ENCODE data around the gene CIROP. TPM values are rescaled to one million over a fixed set of nuclear protein-coding genes. Genes with fewer than 3 reads are reported as not detected.

The CIROP gene, protein sequence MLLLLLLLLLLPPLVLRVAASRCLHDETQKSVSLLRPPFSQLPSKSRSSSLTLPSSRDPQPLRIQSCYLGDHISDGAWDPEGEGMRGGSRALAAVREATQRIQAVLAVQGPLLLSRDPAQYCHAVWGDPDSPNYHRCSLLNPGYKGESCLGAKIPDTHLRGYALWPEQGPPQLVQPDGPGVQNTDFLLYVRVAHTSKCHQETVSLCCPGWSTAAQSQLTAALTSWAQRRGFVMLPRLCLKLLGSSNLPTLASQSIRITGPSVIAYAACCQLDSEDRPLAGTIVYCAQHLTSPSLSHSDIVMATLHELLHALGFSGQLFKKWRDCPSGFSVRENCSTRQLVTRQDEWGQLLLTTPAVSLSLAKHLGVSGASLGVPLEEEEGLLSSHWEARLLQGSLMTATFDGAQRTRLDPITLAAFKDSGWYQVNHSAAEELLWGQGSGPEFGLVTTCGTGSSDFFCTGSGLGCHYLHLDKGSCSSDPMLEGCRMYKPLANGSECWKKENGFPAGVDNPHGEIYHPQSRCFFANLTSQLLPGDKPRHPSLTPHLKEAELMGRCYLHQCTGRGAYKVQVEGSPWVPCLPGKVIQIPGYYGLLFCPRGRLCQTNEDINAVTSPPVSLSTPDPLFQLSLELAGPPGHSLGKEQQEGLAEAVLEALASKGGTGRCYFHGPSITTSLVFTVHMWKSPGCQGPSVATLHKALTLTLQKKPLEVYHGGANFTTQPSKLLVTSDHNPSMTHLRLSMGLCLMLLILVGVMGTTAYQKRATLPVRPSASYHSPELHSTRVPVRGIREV
- polyA plus RNA-seq (ENCODE audit: insufficient read length in 3 of 3): under 1 TPM in 1 of 3 donors, not detected in 2; 0.08 TPM

DNA sequence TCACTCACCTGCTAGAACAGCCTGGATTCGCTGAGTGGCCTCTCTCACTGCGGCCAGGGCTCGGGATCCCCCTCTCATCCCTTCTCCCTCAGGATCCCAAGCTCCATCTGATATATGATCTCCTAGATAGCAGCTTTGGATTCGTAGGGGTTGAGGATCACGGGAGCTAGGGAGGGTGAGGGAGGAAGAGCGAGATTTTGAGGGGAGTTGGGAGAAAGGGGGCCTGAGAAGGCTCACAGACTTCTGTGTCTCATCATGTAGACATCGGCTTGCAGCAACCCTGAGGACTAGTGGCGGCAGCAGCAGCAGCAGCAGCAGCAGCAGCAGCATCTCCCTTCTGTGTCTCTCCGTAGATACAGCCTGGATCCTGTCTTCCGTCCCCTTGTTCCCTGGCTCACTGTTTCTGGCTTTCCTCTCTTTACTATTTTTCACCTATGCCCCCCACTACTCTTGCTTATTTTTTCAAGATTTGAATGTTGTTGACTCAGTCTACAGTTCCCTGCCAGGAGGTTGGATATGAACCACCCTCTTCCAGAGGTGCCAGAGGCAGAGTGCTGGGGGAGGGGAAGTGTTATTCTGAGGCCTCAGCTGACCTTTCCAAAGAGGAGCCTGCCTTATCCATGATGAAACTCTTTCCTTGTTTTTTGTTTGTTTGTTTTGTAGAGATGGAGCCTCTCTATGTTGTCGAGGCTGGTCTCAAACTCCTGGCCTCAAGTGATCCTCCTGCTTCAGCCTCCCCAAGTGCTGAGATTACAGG lies at the start of gene CIROP:
CIROP (minus strand) TSS at position 399 of the 757 bp plus-strand sequence; CDS start at position 330, 69 bp downstream.
- DNase-seq (ENCODE audit: low read depth in 3 of 3, low spot score in 2 of 3): no peak

DNA sequence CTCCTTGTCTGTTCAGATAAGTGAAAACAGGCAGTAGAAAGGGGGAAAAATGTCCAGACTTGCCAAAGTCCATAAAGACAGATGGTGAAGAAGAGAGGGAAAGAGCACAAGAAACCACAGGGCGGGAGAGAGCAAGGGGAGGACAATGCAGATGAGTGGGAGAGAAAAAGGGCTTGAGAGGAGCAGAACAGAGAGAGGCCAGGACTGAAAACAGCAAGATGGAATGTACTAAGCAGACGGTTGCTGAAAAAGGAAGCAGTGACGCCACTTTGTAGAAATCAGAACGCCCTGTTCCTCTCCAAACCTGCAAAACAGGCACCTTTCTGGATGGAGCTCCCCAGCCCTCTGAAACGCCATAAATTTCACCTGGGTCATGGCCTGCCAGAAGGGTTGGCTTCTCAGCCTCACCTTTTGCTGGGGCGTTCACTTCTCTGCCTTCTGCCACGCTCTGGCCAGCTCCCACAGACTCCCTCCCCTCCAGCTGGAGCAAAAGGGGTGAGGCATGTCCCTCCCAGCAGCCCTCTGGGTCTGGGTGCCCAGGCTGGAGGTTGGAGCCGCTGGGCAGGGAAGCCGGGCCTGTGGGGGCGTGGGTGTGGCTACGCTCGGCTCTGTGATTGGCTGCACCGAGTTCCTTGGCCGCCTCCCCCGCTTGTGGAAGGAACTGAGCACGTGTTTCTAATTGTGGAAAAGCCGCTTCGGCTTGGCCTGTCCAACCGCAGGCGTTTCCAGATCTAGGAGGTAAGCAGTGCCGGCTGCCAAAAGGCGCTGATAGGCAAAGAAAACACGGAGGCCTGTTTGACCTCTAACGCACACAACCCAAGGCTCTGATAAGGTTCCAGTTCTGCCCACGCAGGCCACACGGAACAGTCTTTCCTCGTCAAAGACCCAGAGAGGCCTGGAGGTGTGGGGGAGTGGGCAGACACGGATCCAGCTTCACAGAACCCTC lies 49.3 kb upstream of the CIROP start:
- no peak for DNase-seq (ENCODE audit: low read depth in 3 of 3, low spot score in 2 of 3)

DNA sequence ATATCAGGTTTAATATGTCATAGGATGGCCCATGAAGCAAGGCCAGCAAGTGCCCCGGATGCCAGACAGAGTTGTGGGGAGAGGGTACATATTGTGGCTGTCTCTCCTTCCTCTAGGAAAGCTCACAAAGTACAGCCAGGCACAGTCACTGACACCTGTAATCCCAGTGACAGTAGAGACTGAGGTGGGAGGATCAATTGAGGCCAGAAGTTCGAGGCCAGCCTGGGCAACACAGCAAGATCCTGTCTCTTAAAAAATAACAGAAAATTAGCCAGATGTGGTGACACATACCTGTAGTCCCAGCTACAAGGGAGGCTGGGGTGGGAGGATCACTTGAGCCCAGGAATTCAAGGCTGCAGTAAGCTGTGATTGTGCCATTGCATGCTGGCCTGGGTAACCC lies 46.6 kb upstream of the CIROP start:
- DNase-seq (ENCODE audit: low read depth in 3 of 3, low spot score in 2 of 3): no peak

DNA sequence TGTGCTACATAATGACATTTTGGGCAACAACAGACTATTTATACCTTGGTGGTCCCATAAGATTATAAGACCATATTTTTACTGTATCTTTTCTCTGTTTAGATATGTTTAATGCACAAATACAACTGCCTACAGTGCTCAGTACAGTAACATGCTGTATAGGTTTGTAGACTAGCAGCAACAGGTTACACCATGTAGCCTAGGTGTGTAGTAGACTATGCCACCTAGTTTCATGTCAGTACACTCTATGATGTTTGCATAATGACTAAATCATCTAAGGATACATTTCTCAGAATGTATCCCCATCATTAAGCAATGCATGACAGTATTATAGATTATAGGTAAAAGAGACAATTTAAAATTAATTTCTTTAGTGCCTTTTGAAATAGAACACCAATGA lies 45.0 kb upstream of the CIROP start:
- DNase-seq (ENCODE audit: low read depth in 3 of 3, low spot score in 2 of 3): no peak

DNA sequence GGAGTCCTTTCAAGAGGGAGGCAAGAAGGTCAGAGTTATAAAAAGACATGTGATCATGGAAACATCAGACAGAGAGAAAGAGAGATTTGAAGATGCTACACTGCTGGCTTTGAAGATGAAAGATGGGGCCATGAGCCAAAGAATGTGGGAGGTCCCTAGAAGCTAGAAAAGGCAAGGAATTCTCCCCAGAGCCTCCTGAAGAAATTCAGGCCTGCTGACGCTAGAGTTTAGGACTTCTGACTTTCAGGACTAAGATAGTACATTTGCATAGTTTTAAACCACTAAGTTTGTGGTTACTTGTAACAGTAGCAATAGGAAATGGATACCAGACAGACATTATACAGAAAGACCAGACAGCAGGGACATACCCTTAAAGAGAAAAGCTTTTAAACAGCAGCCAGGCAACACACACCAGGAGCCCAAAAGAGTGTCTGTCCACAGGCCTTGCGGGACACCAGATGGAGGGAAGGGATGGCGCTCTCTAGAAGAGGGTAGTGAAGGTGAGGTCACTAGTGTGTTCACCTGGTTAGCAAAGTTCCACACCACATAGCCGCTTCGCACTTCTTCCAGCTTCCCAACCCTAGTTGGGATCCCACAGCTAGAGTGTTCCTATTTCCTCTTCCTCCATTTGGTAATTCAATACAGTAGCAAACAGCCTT lies 43.9 kb upstream of the CIROP start:
- DNase-seq (ENCODE audit: low read depth in 3 of 3, low spot score in 2 of 3): no peak

DNA sequence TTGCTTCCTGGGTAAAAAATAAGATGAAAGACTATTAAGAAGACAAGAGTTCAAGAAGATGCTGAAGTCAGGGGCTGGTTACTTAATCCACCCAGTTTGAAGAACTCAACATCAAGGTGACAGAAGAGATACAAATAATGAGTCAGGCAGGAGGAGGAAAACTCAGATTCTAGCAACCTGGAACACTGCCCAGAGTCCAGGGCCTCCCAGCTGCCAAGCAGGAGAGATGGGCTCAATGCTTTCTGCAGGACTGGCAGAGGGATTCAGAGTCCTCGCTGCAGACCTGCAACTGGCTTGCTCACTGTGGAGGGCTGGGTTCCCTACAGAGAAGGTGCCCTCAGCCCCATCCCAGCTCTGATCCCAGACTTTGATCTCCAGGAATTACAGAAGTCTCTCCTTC lies 42.9 kb upstream of the CIROP start:
- DNase-seq (ENCODE audit: low read depth in 3 of 3, low spot score in 2 of 3): no peak

DNA sequence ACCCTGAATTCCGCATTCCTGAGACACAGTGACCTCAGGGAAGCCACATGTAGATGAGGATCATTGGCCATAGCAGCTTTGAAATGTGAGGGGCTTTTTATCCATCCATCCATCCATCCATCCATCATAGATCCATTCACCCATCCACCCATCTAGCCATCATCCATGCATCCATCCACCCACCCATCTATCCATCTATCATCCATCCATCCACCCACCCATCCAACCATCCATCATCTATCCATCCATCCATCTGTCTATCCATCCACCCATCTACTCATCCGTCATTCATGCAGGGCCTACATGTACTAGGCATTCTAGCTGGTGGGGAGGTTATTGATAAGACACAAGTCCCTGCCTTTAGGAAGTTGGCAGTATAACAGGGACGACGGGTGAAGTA lies 42.2 kb upstream of the CIROP start:
- no peak for DNase-seq (ENCODE audit: low read depth in 3 of 3, low spot score in 2 of 3)

DNA sequence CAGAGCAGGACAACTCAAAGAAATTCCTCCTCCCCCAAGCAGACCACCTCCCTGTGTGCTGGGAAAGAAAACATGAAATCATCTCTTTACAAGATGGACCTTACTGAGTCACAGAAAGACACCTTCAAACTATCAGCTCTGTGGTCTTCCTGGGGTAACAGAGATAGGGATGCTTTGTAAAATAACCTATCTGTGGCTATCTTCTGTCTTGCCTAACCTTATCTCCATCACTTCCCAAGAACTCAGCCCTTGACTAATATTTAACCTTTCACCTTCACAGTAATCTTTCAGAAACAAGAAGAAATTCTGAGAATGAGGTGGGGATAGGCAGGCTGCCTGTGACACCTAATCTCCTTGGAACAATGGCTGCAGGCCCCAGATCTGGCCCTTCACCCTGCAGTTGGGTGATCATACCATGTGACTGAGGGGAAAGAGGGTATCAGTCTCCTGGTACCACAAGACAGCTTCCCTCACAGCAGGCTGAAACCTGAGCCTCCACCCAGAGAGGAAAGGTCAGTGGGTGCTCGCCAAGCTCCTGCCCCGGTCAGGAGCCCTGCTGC lies 41.6 kb upstream of the CIROP start:
- DNase-seq (ENCODE audit: low read depth in 3 of 3, low spot score in 2 of 3): no peak

DNA sequence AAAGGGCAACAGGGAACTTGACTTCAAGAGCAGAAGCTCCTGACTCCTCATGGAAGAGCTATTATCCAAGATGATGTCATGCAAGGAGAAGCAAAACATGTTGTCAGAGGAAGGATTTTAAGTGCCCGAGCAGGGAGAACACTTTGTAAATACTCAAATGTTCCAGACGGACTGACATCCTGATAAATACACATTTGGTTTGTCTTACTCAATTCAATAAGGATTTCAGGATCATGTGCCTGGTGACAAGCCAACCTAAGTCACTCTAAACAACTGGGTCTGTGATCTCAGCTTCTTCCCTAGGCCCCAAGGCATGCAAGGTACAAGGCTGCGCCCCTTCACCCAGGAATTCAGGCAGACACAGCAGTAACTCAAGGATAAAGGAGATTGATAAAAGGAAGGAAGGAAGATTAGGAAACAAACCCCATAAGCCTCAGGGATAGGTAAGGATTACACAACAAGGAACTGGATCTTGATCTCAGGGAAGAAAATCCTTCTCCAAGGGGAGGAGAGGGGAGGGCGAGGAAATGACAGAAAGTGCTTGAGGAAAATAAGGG lies 41.1 kb upstream of the CIROP start:
- DNase-seq (ENCODE audit: low read depth in 3 of 3, low spot score in 2 of 3): no peak

DNA sequence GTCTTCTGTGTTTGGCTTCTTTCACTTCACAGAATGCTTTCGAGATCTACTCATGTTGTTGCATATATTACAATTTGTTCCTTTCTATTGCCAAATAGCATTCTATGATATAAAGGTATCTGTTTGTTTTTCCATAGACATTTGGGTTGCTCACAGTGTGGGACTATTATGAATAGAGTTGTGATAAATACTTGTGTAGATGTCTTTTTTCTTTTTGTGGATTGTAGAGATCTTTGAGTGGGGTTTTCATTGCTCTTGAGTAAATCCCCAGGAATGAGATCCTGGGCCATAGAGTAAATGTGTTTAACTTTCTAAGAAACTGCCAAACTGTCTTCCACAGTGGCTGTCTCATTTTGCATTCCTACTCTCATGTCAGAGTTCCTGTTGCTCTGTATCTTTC lies 39.1 kb upstream of the CIROP start:
- DNase-seq (ENCODE audit: low read depth in 3 of 3, low spot score in 2 of 3): no peak

DNA sequence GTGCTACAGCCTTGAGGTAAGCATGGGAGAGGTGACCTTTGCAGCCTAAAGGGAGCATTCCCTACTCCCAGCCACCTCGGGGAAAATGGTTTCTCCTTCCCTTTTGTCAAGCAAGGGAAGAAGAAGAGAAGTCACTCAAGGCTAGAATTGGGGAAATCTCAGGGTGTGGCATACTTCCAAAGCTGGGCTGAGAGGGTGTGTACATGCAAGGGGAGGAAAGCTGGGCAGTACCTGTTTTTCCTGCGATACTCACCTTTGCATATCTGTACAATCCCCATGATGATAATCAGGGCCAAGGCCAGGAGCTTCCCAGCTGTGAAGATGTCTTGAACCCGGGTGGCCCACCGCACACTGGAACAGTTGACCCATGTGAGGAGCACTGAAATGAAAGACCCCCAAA lies 38.0 kb upstream of the CIROP start:
- no peak for DNase-seq (ENCODE audit: low read depth in 3 of 3, low spot score in 2 of 3)

DNA sequence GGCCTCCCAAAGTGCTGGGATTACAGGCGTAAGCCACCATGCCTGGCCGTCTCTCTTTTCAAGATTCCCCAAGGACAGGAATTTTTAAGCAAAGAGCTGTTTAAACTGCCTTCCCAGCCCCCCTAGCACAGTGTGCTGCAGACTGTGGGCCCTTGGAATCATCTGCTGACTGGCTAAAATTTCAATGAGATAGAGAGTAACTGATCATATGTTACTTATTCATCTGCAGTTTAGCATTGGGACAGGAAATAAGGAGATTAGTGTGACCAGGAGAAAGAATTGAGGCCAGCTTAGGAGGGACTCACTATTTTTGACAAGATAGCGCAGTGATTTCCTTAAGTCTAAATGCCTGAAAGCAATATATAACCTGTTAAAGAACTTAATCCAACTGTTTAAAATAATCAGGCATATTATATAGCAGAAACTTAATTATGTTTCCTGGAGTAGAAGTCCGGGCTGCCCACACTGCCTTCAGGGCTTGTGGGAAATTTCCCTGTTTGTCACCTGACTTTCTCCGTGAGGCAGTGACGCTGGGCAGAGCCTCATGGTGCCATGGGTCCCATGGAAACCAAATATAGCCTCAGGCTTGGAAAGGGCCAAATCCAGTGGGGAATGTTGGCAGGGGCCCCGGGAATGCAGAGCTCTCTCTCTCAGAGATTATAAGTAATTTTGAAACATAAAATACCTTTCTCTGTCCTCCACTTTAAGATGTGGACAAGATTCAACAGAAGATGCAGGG lies 37.1 kb upstream of the CIROP start:
- DNase-seq (ENCODE audit: low read depth in 3 of 3, low spot score in 2 of 3): no peak

DNA sequence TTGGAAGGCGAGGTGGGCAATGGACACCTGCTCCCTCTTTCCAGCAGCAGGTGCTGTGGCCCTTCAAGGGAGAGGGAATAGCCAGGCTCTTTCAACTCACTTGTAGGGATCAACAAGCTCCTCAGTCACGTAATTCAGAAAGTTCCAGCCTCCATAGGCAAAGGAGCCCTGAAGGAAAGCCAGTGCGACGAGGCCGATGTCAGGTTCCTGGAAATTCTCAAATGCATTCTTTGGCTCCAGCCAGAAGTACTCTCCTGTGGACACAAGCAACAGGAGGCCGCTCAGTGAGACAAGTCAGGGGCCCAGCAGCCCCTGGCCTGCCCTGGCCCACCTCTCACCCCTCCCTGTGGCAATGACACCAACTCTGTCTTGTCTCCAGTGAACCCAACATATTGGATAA lies 35.6 kb upstream of the CIROP start:
- DNase-seq (ENCODE audit: low read depth in 3 of 3, low spot score in 2 of 3): no peak

DNA sequence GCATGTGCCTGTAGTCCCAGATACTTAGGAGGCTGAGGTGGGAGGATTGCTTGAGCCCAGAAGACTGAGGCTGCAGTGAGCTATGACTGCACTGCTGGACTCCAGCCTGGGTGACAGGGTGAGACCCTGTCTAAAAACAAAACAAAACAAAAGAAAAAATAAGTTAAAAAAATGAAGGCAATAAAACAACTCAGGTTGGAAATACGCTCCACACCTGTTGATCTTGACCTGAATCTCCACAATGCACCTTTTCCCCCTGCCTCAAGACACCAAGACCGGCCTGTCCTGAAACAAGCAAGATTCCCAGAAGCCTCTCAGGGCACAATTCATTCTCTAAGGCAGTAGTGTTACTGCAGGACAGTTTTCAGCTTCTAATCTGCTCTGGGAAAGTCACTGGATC lies 35.1 kb upstream of the CIROP start:
- no peak for DNase-seq (ENCODE audit: low read depth in 3 of 3, low spot score in 2 of 3)

DNA sequence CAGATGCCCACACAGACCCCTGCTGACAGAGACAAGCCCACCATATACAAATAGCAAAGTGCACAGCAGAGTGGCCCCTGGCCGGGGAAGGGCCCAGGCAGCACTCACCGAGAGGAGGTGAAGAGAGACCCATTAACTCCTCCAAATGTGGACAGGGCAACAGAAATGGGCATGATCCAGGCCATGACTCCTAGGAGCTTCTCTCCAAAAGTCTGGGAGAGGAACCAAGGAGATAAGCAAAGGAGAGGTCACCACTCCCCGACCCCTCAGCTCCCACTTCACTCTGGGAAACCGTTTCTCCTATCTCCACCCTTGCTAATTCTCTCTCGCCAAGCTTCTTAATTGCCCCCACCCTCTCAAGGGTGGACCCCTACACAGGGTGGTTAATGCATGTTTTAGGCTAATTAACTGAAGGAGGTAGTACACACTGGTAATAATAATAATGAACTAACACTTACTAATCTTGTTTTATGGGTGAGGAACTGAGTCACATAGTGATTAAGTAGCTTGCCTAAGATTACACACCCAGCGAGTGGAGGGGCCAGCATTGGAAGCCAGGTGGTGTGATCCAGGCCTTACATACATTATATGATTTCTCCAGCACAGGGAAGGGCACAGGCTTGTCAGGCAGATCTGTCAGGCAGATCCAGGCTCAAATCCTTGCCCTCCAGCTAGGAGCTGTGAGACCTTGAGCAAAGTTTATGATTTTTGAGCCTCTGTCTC lies 33.2 kb upstream of the CIROP start:
- DNase-seq (ENCODE audit: low read depth in 3 of 3, low spot score in 2 of 3): no peak

DNA sequence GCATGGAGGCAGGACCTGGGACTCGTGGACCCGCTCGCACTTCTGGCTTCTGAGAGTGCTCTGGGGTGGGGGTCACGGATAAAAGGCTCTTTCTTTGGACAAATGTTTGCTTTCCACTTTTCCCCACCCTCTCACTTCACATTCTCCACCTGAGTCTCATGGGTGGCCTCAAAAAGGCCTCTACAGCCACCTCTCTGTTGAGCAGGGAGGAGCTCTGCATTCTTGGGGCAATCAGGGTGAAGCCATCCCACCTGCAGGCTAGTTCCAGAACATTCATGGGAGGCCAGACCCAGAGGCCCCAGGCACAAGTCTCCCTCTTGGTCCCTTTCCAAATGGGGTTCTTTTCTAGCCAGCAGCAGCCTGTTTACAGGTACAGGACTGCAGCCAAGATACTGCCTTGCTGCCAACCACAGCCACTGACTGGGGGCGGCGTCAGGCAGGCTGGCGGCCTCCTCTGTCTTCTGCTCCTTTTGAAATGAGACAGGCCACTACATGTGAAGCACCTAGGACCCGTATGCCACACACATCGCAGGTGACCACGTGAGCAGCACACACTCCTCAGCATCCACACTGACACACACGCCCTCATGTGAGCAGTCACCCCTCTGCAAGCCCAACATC lies 32.5 kb upstream of the CIROP start:
- no peak for DNase-seq (ENCODE audit: low read depth in 3 of 3, low spot score in 2 of 3)

DNA sequence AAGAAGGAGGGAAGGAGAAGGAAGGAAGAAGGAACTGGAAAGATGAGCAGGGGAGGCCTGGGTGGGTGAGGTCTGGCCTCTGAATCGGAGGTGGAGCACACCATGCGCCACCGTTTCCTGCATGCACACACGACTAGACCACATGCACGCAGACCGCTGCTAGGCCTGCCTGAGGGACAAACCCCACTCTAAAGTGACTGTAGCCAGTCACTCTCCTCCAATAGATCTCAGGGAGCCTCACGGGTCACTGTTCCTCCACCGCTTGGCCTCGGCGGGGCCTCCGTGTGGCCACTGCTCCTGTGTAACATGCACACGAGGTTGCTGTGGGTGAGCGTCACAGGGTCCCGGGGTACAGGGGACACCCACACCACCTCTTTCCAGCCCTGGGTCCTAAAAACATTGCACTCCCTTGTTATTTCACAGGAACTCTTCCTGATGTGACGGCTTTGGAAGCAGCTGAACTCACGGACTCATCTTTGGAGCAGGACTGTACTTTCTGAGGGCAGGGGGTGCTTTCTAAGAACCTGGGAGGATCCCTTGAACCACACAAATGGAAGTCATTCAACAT lies 31.9 kb upstream of the CIROP start:
- DNase-seq (ENCODE audit: low read depth in 3 of 3, low spot score in 2 of 3): no peak
